ENCODE data around the gene GPANK1. TPM values are rescaled to one million over a fixed set of nuclear protein-coding genes. Genes with fewer than 3 reads are reported as not detected.

GPANK1 gene
- total RNA-seq, 4 donors from 2014 or later, result 13.4 to 20.0 (median 16.7) TPM

DNA sequence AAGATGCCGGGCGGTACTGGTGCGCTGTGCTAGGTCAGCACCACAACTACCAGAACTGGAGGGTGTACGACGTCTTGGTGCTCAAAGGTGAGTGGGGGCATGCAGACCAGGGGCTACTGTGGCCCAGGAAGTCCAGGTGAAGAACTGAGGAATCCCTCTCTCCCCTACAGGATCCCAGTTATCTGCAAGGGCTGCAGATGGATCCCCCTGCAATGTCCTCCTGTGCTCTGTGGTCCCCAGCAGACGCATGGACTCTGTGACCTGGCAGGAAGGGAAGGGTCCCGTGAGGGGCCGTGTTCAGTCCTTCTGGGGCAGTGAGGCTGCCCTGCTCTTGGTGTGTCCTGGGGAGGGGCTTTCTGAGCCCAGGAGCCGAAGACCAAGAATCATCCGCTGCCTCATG, 42.9 kb upstream of the GPANK1 start:
- TF ChIP-seq, protein P1, sequence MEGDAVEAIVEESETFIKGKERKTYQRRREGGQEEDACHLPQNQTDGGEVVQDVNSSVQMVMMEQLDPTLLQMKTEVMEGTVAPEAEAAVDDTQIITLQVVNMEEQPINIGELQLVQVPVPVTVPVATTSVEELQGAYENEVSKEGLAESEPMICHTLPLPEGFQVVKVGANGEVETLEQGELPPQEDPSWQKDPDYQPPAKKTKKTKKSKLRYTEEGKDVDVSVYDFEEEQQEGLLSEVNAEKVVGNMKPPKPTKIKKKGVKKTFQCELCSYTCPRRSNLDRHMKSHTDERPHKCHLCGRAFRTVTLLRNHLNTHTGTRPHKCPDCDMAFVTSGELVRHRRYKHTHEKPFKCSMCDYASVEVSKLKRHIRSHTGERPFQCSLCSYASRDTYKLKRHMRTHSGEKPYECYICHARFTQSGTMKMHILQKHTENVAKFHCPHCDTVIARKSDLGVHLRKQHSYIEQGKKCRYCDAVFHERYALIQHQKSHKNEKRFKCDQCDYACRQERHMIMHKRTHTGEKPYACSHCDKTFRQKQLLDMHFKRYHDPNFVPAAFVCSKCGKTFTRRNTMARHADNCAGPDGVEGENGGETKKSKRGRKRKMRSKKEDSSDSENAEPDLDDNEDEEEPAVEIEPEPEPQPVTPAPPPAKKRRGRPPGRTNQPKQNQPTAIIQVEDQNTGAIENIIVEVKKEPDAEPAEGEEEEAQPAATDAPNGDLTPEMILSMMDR (IDR thresholded peaks at IDR 0.05; ENCODE audit: low read depth), result no peak

DNA sequence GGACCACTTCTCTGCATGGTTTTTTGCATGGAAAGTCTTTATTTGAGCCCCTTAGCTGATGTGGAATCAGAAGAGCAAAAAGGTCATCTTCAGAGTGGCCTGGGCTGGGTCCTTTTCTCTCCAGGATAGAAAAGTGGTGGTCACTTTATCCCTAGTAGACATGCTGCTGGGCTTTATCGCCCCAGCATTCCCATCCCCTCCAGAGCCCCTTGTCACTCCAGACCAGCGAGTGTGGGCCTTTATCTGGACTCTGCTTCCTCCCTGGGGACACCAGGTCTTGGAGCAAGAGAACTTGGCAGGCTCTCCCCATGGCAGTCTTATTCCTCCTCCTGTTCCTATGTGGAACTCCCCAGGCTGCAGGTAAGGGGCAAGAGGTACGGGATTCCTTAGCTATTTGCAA, 41.8 kb upstream of the GPANK1 start, which contains the start of gene LY6G6F:
TSS of gene LY6G6F (plus strand) at position 268 of the 400 bp plus-strand sequence. CDS start at position 309, 41 bp downstream.
- TF ChIP-seq, protein P1 (IDR thresholded peaks at IDR 0.05; ENCODE audit: low read depth), result no peak

DNA sequence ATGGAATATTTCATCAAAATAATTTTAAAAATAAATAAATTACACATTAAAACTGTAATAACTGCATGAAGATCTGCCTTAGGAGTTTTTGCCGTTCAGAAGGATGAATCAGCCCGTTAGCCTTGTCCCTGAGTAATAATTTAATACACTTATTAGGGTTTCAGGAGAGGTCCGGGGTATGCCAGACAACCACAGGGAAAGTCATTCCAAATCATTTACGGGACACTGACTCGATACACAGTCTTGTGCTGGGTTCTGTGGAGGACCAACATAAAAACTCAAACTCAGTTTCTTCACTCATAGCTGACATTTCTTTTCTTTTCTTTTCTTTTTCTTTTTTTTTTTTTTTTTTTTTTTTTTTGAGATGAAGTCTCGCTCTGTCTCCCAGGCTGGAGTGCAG, 41.1 kb upstream of the GPANK1 start:
- TF ChIP-seq, protein P1 (IDR thresholded peaks at IDR 0.05; ENCODE audit: low read depth), result no peak

DNA sequence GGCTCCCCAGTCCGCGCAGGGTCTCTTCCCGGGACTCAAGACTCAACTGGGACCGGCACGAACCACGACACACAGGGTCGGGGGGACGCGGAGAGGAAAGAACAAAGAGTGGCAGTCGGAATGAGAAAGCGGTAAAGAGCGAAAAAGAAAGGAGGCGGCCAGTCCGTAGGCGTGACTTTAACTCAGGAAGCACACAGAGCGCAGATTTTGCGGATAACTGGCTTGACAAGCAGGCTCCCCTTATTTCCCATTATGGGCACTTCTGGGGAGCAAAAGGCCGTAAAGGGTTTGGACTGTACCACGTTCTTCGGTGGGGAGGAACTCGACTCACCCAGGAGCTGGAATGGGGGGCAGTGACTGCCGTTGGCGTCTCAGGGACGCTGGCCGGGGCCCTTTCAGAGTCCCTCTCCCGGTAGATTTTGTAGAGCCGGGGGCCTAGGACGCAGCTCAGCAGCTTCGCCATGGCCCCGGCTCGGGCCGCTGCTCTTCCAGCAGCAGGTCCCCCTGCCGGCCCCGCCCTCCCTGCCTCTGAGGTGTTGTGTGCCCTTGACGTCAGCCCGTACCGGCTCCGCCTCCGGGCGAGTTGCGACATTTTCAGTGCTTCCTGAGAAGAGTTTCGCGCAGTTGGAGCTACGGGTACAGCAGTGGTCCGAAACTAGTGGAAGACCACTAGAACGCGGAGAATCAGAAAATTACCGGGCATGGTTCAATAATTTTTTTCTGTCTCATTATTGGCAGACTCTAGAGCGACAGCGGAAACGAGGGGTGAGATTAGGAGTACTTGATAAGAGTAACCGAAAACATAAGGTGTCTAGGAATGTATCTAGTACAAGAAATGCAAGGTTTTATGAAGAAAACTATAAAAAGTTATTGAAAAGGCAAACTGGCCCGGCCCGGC, 38.3 kb upstream of the GPANK1 start, which contains the start of gene ABHD16A:
TSS of gene ABHD16A (minus strand) at position 506 of the 898 bp plus-strand sequence. CDS start at position 463, 43 bp downstream.
- TF ChIP-seq, protein P1 (IDR thresholded peaks at IDR 0.05; ENCODE audit: low read depth), result no peak

DNA sequence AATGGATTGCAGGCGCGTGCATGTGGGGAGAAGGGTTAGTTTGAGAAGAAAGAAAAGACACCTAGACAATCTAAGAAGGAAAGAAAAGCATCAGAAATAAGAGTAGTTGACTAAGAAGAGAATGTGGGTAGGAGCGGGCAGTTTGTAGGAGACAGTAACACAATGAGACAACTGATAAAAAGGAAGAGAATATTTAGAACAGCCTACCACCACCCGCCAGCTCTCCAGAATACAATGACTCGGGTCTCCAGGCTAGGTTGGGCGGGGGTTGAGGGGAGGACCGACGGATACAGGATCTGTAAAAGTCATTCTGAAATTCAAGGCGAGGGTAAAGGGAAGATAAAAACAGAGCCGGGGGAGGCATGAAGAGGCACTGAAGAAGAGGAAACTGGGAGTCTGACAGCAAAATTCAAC, 37.6 kb upstream of the GPANK1 start:
- TF ChIP-seq, protein P1 (IDR thresholded peaks at IDR 0.05; ENCODE audit: low read depth), result no peak

DNA sequence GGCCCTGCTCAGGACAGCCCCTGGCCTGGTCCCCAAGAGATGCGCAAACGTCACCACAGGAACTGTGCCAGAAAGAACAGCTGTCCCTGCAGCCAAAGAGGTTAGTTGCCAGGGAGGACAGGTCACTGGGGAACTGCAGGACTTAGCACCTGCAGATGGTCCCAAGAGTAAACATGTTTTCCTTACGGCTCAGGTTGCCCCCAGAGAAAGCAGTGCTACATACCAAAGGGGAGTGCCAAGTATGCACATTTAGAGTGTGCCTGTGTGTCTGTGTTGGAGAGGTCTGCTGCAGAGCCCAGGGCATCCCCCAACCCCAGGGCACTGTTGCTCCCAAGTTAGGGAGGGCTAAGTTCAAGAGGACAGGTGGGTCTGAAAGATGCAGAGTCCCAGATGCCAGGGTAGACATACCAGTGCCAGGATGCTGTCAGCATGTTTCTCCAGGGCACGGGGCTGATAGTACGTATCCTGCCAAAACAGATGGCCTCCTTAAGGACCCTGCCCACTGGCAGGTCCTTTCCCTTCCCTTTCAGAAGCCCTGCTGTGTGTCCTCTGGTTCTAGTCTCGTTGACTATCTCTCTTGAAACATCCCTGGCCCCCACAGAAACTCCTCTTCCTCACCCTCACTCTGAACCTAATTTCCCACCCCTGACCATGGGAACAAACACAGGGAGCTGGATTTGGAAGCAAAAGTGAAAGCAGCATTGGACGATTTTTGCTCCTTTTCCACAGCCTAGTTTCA, 37.0 kb upstream of the GPANK1 start:
- TF ChIP-seq, protein P1 (IDR thresholded peaks at IDR 0.05; ENCODE audit: low read depth), result no peak

Data from subcutaneous adipose tissue (tissue), 4 donors.